IMR-90 (cell line): ENCODE results near the gene NAA60. TPM values are rescaled to one million over a fixed set of nuclear protein-coding genes. Genes with fewer than 3 reads are reported as not detected.

Experiments used
- ATAC-seq: fragments of 200-7000 bp; cut with Tn5 transposase; 2 replicates; pipeline ENCODE4 v1.9.1; 2020; ENCODE audit warnings: low read depth, mild to moderate bottlenecking, moderate library complexity
- BruUV-seq: library from RNA; stranded (reverse); fragments of 400-500 nt; replicated peaks from 2 replicates; lab custom pipeline; 2021; lab: Mats Ljungman, UMichigan
- CTCF ChIA-PET: fragments of 300-600 bp; formaldehyde crosslinking; extraction: SDS; loops from one replicate; lab custom pipeline; 2021; ENCODE audit warnings: antibody characterized with exemption; lab: Yijun Ruan, JAX
- POLR2A ChIA-PET: fragments of 300-600 bp; sonication (Branson Sonifier 250); formaldehyde crosslinking; loops from one replicate; lab custom pipeline; 2022; ENCODE audit warnings: antibody characterized with exemption; ENCODE audit not compliant: unreplicated experiment; lab: Charles Lee
- DNase-seq: peaks from one replicate; pipeline ENCODE4 v3.0.0; 2013
- H2AFZ ChIP-seq: replicated peaks from 2 replicates; pipeline ENCODE3; 2013; ENCODE audit warnings: low read length, mild to moderate bottlenecking; ENCODE audit not compliant: poor library complexity
- H2AK5ac ChIP-seq: 2 replicates; pipeline ENCODE4 v1.6.1; 2013; ENCODE audit warnings: low read depth, low read length, inconsistent platforms
- H2AK9ac ChIP-seq: replicated peaks from 2 replicates; pipeline ENCODE3; 2013; ENCODE audit warnings: mild to moderate bottlenecking, low read depth, low read length, moderate library complexity; ENCODE audit not compliant: poor library complexity
- H2BK120ac ChIP-seq: 2 replicates; pipeline ENCODE4 v1.6.1; 2013; ENCODE audit warnings: low read depth, low read length, inconsistent platforms
- H2BK15ac ChIP-seq: 3 replicates; pipeline ENCODE4 v1.6.1; 2013; ENCODE audit warnings: low read depth, low read length, inconsistent platforms
- H2BK20ac ChIP-seq: 2 replicates; pipeline ENCODE4 v1.6.1; 2013; ENCODE audit warnings: low read depth, mild to moderate bottlenecking, inconsistent platforms, low read length, moderate library complexity
- H2BK5ac ChIP-seq: 2 replicates; pipeline ENCODE4 v1.6.1; 2013; ENCODE audit warnings: mild to moderate bottlenecking, low read depth, low read length, inconsistent platforms; ENCODE audit not compliant: poor library complexity, severe bottlenecking
- H3K14ac ChIP-seq: replicated peaks from 2 replicates; pipeline ENCODE4 v1.6.1; 2013; ENCODE audit warnings: low read depth, low read length, inconsistent platforms
- H3K18ac ChIP-seq: 2 replicates; pipeline ENCODE4 v1.6.1; 2013; ENCODE audit warnings: low read depth, low read length, control low read depth
- H3K23ac ChIP-seq: 2 replicates; pipeline ENCODE4 v1.6.1; 2013; ENCODE audit warnings: low read depth, low read length, inconsistent platforms
- H3K27ac ChIP-seq: 2 replicates; pipeline ENCODE4 v1.5.1; 2013; ENCODE audit warnings: mild to moderate bottlenecking, control low read depth, low read length; ENCODE audit not compliant: insufficient read depth
- H3K27me3 ChIP-seq: 2 replicates; pipeline ENCODE4 v1.6.1; 2013; ENCODE audit warnings: low read length; ENCODE audit not compliant: control insufficient read depth, insufficient read depth
- H3K36me3 ChIP-seq: 2 replicates; pipeline ENCODE4 v1.6.1; 2013; ENCODE audit warnings: low read length, mixed read lengths; ENCODE audit not compliant: control insufficient read depth, insufficient read depth
- H3K4ac ChIP-seq: 2 replicates; pipeline ENCODE4 v1.6.1; 2013; ENCODE audit warnings: low read depth, low read length, inconsistent platforms
- H3K4me1 ChIP-seq: 2 replicates; pipeline ENCODE4 v1.6.1; 2013; ENCODE audit warnings: low read length, mixed read lengths; ENCODE audit not compliant: control insufficient read depth, insufficient read depth
- H3K4me2 ChIP-seq: 2 replicates; pipeline ENCODE4 v1.6.1; 2013; ENCODE audit warnings: low read depth, mild to moderate bottlenecking, control low read depth, low read length, moderate library complexity
- H3K4me3 ChIP-seq: 2 replicates; pipeline ENCODE4 v1.5.1; 2013; ENCODE audit warnings: low read depth, mild to moderate bottlenecking, control low read depth, low read length, moderate library complexity; ENCODE audit not compliant: insufficient read depth
- H3K56ac ChIP-seq: 2 replicates; pipeline ENCODE4 v1.6.1; 2013; ENCODE audit warnings: low read length, inconsistent platforms; ENCODE audit not compliant: insufficient read depth; ENCODE audit errors: extremely low read depth
- H3K79me1 ChIP-seq, 2 experiments: 2 replicates each; pipeline ENCODE4 v1.6.1; 2013; ENCODE audit warnings: low read length in 2 of 2, inconsistent platforms in 1 of 2, low read depth in 1 of 2
- H3K9ac ChIP-seq: 2 replicates; pipeline ENCODE4 v1.6.1; 2013; ENCODE audit warnings: low read depth, low read length, control low read depth
- H3K9me1 ChIP-seq: 2 replicates; pipeline ENCODE4 v1.6.1; 2013; ENCODE audit warnings: low read length, inconsistent platforms; ENCODE audit not compliant: insufficient read depth
- H3K9me3 ChIP-seq: 2 replicates; pipeline ENCODE4 v1.6.1; 2013; ENCODE audit warnings: low read length; ENCODE audit not compliant: control insufficient read depth, insufficient read depth
- H4K20me1 ChIP-seq: 2 replicates; pipeline ENCODE4 v1.6.1; 2013; ENCODE audit warnings: low read length, inconsistent platforms; ENCODE audit not compliant: insufficient read depth
- H4K5ac ChIP-seq: 2 replicates; pipeline ENCODE4 v1.6.1; 2013; ENCODE audit warnings: mild to moderate bottlenecking, low read depth, low read length, control low read depth
- H4K8ac ChIP-seq, 2 experiments: 2 replicates each; pipeline ENCODE4 v1.6.1; 2013; ENCODE audit warnings: low read depth in 2 of 2, low read length in 2 of 2, control low read depth in 1 of 2, inconsistent platforms in 1 of 2
- H4K91ac ChIP-seq: 2 replicates; pipeline ENCODE4 v1.6.1; 2013; ENCODE audit warnings: low read depth, low read length, inconsistent platforms; ENCODE audit not compliant: insufficient read depth
- CHD1 ChIP-seq: IDR thresholded peaks from 2 replicates; pipeline ENCODE4 v1.6.1; 2012; ENCODE audit warnings: low read depth, low read length, improper control_type of control experiment
- MAZ ChIP-seq: IDR thresholded peaks from 2 replicates; pipeline ENCODE4 v1.6.1; 2012; ENCODE audit warnings: low read depth, mild to moderate bottlenecking, low read length, improper control_type of control experiment, moderate library complexity, borderline replicate concordance
- RCOR1 ChIP-seq: IDR thresholded peaks from 2 replicates; pipeline ENCODE4 v1.6.1; 2012; ENCODE audit warnings: mild to moderate bottlenecking, low read length, improper control_type of control experiment; ENCODE audit not compliant: insufficient replicate concordance
- RFX5 ChIP-seq: IDR thresholded peaks from 2 replicates; pipeline ENCODE4 v1.8.0; 2012; ENCODE audit warnings: low read depth, mild to moderate bottlenecking, low read length, moderate library complexity
- USF2 ChIP-seq: fragments of 150-350 bp; IDR thresholded peaks from 2 replicates; pipeline ENCODE4 v1.6.1; 2017; ENCODE audit warnings: mild to moderate bottlenecking, antibody characterized with exemption, low read length, low read depth
- WGBS, 2 experiments: methylation state at CpG; one replicate each; pipeline versions ENCODE4 v1.1.5 to v1.1.7; 2013; ENCODE audit warnings: missing lambda C conversion rate in 2 of 2; ENCODE audit not compliant: insufficient read length in 1 of 2; ENCODE audit errors: extremely low coverage in 2 of 2; 5-methylcytosine and 5-hydroxymethylcytosine counted together
- dilution Hi-C: fragments of 300-500 bp; cut with HindIII; formaldehyde crosslinking; loops from one replicate; pipeline ENCODE4 v1.14.3; 2018; ENCODE audit warnings: low sequenced_read_pairs; ENCODE audit not compliant: unreplicated experiment
- in situ Hi-C: fragments of 300-500 bp; cut with MboI; formaldehyde crosslinking; loops from 3 replicates; pipeline ENCODE4 v1.14.3; 2019; ENCODE audit warnings: low sequenced_read_pairs, inconsistent platforms, mixed read lengths
- intact Hi-C: fragments of 100-400 bp; cut with micrococcal nuclease; formaldehyde crosslinking; loops from 2 replicates; pipeline ENCODE4 v1.10.0; 2022
- polyA plus RNA-seq, 3 experiments: library from polyadenylated mRNA; depleted of rRNA; stranded (reverse); fragments of >200 nt; gene quantifications; 2 replicates each; pipeline ENCODE4 v1.2.3, GENCODE V29; 2012; ENCODE audit warnings: low replicate concordance in 1 of 3
- total RNA-seq: library from RNA; depleted of rRNA; stranded (reverse); fragments of >200 nt; gene quantifications from 2 replicates; pipeline ENCODE4 v1.2.3, GENCODE V29; 2012

Gene NAA60
- total and polyA plus RNA-seq, 2 of the 4 experiments (the other 2 are of a cell fraction), result 7.5 to 18.0 TPM

GRCh38 chr16:3508736-3509135 lies 65.3 kb downstream of the NAA60 start:
- Histone ChIP-seq H3K9ac (no peak overlapping the region), H3K56ac (no peak overlapping the region), H3K9me3 (no peaks in the 10 kb centered on the region), H3K4me2 (no peak overlapping the region), H2BK120ac (no peak overlapping the region), H3K27ac (no peak overlapping the region), H2BK20ac (no peak overlapping the region), H2AK5ac (no peak overlapping the region), H3K36me3 (peaks cover 44% of the 10 kb centered on the region), H2BK5ac (no peak overlapping the region), H2AFZ (no peak overlapping the region), H3K23ac (no peak overlapping the region), H3K79me1 (peaks cover 0 to 5% of the 10 kb centered on the region in 2 experiments; a peak in 1 of 4 replicates), H4K8ac (no peak overlapping the region), H2BK15ac (no peak overlapping the region), H3K18ac (no peak overlapping the region), H4K20me1 (peaks cover under 1% of the 10 kb centered on the region; the same call in 1 of the 2 replicates), H3K9me1 (peaks cover 3% of the 10 kb centered on the region), H4K5ac (no peak overlapping the region), H2AK9ac (no peak overlapping the region), H3K4ac (no peak overlapping the region), H3K14ac (no peak overlapping the region), H4K91ac (no peak overlapping the region), H3K4me1 (peaks cover under 1% of the 10 kb centered on the region), H3K4me3 (no peak overlapping the region), H3K27me3 (no peaks in the 10 kb centered on the region)
- no CpG with 5 or more reads among the region's 7 CpGs for WGBS, 2 experiments
- TF ChIP-seq MAZ (no peak), RFX5 (no peak), RCOR1 (no peak), CHD1 (no peak), USF2 (no peak)
- ATAC-seq (no peak), DNase-seq (no peak)
- dilution Hi-C loops, result no loop called here
- no TSS peak for BruUV-seq
- intact Hi-C loops, result loop anchor here (10.0 kb wide), 1 partner anchor 224 kb away; the partner anchor contains the start of gene ZNF263
- ChIA-PET CTCF (no interaction called here), POLR2A (no interaction called here)
- in situ Hi-C loops, result no loop called here
